ENCODE results near the gene PKM.

- TF ChIP-seq, protein P1, sequence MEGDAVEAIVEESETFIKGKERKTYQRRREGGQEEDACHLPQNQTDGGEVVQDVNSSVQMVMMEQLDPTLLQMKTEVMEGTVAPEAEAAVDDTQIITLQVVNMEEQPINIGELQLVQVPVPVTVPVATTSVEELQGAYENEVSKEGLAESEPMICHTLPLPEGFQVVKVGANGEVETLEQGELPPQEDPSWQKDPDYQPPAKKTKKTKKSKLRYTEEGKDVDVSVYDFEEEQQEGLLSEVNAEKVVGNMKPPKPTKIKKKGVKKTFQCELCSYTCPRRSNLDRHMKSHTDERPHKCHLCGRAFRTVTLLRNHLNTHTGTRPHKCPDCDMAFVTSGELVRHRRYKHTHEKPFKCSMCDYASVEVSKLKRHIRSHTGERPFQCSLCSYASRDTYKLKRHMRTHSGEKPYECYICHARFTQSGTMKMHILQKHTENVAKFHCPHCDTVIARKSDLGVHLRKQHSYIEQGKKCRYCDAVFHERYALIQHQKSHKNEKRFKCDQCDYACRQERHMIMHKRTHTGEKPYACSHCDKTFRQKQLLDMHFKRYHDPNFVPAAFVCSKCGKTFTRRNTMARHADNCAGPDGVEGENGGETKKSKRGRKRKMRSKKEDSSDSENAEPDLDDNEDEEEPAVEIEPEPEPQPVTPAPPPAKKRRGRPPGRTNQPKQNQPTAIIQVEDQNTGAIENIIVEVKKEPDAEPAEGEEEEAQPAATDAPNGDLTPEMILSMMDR (IDR thresholded peaks at IDR 0.05), result no peak
- no peak for TF ChIP-seq EZH2 (IDR thresholded peaks at IDR 0.05)
These were observed 62.7 kb downstream of the PKM start for GRCh38 chr15:72168131-72168807.
